NCI-H2107 treated with DMSO at 0.1 percent for 48 hours (cell line): Measurements from ENCODE around the gene ZCWPW1.
"Not testable (repeated sequence)": the region's sequence is repeated elsewhere in the genome, so short reads cannot be mapped to it uniquely, and the experiment has no call there.

Source experiments
- DNase-seq: peaks from one replicate; lab custom pipeline; 2025; ENCODE audit not compliant: unreplicated experiment; lab: John Stamatoyannopoulos, UW

Gene ZCWPW1

DNA sequence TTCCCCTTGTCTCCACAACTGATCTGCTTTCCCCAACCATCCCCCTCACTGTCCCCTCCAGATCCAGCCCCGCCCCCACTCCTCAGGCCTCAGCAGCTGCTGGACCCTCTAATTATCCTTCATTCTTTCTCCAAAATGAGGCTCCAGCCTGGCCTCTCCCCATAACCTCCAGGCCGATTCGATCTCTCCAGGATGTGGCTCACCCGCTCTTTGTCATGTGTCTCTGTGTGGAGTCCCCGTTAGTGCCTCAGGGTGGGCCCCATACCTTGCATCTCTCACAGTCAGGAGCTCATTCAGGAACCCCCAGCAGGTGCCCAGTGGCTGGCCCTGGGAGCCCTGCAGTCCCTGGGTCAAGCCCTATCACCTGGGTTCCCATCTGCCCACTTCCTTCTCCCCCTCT lies 53.9 kb downstream of the ZCWPW1 start:
- no peak for DNase-seq

DNA sequence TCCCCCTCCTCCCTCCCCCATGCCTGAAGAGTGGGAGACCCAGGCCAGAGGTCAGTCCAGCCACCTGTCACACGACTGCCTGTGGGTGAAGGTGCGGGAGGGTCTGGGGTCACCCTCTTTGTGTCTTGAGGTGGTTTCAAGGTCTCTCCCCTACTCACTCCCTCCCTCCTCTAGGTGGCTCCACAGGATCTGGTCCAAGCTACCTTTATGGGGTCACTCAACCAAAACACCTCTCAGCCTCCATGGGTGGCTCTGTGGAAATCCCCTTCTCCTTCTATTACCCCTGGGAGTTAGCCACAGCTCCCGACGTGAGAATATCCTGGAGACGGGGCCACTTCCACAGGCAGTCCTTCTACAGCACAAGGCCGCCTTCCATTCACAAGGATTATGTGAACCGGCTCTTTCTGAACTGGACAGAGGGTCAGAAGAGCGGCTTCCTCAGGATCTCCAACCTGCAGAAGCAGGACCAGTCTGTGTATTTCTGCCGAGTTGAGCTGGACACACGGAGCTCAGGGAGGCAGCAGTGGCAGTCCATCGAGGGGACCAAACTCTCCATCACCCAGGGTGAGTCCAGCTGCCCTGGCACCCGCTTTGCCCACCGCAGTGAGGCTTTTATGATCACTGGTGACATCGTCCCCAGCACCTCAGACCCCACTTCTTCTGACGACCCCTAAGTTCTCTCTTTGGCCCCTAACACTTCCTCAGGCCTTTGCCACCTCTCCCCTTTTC lies 54.5 kb downstream of the ZCWPW1 start:
- DNase-seq = not testable (repeated sequence)

DNA sequence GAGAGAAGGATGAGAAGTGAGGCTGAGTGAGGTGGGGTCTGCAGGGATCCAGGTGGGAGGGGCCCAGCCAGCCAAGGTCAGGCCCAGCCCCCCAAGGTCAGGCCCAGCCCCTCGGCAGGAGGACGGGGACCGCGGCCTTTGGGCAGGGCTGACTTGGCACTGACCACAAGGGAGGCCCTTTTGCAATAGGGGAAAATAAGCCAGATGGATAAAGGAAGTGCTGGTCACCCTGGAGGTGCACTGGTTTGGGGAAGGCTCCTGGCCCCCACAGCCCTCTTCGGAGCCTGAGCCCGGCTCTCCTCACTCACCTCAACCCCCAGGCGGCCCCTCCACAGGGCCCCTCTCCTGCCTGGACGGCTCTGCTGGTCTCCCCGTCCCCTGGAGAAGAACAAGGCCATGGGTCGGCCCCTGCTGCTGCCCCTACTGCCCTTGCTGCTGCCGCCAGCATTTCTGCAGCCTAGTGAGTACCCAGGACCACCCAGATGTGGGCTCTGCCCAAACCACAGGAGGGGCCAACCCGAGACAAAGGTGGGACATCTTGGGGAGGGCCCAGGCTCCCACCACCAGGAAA lies 55.2 kb downstream of the ZCWPW1 start, which contains the start of gene PILRA:
PILRA (plus strand) TSS at position 227 of the 571 bp plus-strand sequence; CDS start at position 397, 170 bp downstream.
- no peak for DNase-seq

DNA sequence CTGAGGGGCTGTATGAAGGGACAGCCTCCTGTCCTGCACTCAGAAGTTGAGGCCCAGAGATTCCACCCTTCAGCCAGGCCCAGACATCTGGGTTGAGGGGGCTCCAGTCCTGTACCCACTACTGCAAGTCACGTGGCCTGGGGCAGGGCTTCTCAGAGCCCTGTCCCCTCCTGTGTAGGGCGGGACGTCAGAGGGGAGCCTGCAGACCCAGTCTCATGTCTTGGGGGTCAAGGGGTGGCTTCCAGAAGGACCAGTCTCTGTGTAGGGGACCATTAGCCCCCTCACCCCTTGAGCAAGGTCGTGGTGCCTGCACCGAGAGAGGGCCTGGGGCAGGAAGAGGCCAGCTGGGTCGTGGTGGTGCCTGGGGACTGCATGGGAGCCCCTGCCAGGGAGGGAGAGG lies 55.8 kb downstream of the ZCWPW1 start:
- DNase-seq = no peak

- no peak for DNase-seq
Measured at GRCh38 chr7:100372256-100372655, 56.2 kb downstream of the ZCWPW1 start.

DNA sequence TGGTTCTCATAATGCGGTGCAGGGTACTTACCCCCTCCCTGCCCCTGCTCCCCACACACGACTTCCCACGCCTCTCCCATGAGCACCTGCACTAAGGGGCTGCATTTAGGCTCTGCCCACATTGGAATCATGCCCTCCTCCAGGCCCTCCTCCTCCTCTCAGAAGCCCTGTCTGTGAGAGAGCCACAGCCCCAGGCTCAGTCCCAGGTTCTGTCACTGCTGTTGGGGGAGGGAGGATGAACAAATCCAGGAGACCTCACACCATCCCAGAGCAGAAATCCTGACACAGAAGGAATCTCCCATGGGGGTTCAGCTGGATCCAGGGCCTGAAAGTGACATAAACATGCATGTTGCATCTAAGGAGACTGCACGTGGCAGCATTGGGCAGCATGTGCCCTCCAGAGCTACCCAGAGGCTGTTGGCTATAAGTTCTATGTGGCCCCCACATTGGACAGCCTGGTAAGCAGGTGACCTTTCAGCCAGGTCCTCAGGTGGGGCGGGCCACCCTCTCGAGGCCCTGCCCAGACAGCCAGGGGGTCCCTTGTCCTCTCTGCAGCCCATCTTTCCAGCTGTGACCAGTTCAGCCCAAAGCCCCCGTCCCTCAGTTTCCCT lies 56.8 kb downstream of the ZCWPW1 start:
- no peak for DNase-seq

DNA sequence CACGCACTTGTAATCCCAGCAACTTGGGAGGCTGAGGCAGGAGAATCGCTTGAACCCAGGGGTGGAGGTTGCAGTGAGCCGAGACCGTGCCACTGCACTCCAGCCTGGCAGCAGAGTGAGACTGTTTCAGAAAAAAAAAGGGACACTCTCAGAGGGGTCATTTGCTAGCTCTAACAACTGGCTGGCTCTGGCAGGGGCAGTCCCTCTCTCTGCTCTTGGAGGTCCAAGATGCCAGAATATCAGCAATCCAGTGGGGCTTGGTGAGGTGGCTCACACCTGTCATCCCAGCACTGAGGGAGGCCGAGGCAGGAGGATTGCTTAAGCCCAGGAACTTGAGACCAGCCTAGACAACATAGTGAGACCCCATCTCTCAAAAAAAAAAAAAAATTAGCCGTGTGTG lies 57.8 kb downstream of the ZCWPW1 start:
- no peak for DNase-seq

GRCh38 chr7:100370303-100370702 lies 58.2 kb downstream of the ZCWPW1 start:
- no peak for DNase-seq

DNA sequence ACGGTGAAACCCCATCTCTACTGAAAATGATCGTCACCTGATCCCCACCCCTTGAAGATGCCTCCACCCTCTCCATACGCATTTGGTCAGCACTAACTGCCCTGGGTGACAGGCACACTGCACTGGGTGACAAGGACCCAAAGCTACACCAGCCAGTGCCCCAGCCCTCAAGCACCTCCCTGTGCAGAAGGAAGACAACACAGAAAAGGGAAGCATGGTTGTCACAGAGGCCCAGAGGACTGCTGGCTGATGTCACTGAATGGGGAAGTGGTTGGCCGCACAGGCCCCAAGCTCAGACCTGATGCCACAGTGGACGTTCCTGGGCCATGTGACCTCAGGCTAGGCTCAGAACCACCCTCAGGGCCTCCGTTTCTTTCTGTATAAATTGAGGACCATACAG lies 59.4 kb downstream of the ZCWPW1 start:
- DNase-seq = no peak

- no peak for DNase-seq
Measured at GRCh38 chr7:100367676-100368613, 60.6 kb downstream of the ZCWPW1 start.

DNA sequence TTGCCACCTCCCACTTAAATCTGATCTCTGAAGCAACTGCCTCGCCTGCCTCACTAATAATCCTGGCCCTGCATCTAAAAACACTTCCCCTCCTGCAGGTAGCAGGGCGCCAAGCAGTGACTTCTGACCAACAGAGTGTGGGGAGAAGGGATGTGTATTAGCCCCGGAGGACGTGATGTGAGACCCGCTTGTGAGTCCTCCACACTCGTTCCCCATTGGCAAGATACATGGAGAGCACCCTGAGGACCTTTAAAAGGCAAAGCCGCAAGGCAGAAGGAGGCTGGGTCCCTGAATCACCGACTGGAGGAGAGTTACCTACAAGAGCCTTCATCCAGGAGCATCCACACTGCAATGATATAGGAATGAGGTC lies 61.3 kb downstream of the ZCWPW1 start:
- no peak for DNase-seq

DNA sequence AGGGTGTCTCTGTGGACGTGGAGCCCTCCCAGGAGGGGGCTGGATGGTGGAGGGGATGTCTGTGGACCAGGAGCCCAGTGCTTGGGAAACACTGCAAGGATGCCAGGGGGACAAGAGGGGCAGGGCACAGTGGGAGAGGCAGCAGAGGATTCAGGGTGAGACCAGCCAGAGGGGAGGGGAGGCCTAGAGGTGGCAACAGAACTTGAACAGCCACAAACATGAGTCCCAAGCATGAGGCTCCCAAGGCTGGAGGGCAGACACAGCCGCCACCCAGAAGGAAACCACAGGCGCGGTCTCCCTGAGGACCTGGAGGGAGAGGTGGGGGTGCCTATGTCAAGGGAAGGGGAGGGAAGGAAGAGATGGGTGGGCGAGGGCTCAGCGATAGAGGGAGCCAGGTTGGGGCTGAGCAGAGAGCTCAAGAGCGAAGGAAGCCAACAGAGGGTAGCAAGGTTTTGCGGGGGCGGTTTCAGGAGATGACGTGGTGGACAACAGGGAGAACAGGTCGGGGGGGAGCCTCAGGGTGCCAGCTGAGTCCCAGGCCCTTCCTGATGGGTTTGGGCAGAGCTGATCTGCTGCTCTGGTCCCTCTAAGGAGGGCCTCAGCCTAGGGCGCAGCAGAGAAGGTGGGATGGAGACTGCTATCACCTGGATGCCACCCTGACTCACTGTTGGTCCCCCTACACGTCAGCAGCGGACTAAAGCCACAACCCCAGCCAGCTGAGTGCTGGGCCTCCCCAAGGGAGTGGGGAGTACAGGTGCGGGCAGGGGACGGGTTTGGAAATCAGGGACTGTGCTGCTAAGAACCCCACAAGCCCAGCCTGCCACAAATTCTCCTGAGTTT lies 61.9 kb downstream of the ZCWPW1 start:
- DNase-seq = no peak

- DNase-seq = not testable (repeated sequence)
Measured at GRCh38 chr7:100365998-100366367, 62.5 kb downstream of the ZCWPW1 start.

DNA sequence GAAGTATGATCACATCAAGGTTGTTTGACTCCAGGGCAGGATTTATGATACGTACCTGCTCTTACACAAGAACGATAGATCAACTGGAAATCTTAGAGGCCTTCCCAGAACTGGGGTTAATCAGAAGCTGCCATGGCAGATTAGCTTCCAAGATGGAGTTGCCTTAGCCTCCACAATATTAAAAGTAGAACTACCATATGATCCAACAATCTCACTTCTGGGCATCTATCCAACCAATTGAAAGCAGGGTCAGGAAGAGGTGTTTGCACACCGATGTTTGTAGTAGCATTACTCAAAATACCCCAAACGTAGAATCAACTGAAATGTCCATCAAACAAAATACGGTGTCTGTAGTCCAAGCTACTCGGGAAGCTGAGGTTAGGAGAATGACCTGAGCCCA lies 64.0 kb downstream of the ZCWPW1 start:
- DNase-seq = no peak

DNA sequence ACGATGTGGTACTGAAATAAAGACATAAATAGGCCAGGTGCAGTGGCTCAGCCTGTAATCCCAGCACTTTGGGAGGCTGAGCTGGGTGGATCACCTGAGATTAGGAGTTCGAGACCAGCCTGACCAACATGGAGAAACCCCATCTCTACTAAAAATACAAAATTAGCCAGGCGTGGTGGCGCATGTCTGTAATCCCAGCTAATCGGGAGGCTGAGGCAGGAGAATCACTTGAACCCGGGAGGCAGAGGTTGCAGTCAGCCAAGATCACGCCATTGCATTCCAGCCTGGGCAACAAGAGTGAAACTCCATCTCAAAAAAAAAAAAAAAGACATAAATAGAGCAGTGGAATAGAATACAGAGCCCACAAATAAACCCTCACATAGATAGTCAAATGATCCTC lies 64.7 kb downstream of the ZCWPW1 start:
- not testable (repeated sequence) for DNase-seq

DNA sequence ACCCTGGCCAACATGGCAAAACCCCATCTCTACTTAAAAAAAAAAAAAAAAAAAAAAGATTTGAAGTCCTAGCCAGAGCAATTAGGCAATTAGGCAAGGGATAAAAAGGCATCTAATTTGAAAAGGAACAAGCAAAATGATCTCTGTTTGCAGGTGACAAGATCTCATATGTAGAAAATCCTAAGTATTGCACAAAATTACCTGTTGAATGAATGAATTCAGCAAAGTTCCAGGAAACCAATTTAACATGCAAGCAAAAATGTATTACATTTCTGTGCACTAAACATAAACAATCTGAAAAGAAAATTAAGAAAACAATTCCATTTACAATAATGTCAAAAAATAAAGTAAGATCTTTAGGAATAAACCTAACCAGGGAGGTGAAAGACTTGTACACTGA lies 65.4 kb downstream of the ZCWPW1 start:
- DNase-seq = no peak

GRCh38 chr7:100360135-100360854 lies 68.2 kb downstream of the ZCWPW1 start:
- DNase-seq = no peak

GRCh38 chr7:100358857-100359212 lies 69.7 kb downstream of the ZCWPW1 start:
- DNase-seq = no peak

GRCh38 chr7:100358027-100358856 lies 70.3 kb downstream of the ZCWPW1 start, which contains the start of gene PILRB:
Gene PILRB (plus strand): TSS chr7:100358117. CDS start chr7:100358303, 186 bp downstream.
- DNase-seq = no peak
